Vagina (tissue), 2 donors: ENCODE results near the gene PNMA1.

Source experiments
- POLR2A ChIP-seq, 2 donors: fragments of 450-650 bp; IDR thresholded peaks; one replicate each; pipeline ENCODE4 v1.6.1; 2017; ENCODE audit warnings: antibody characterized with exemption in 2 of 2, mild to moderate bottlenecking in 2 of 2, moderate library complexity in 2 of 2
- TF ChIP-seq, protein P1 (sequence below), 3 experiments: fragments of 450-650 bp in 2 of 3; fragments of 200-600 bp in 1 of 3; sonication (generic) in 1 of 3; IDR thresholded peaks; one replicate each; pipeline ENCODE4 v1.5.1; 2017 to 2019; ENCODE audit warnings: antibody characterized with exemption in 3 of 3, mild to moderate bottlenecking in 2 of 3, moderate library complexity in 2 of 3

- TF ChIP-seq, protein P1, sequence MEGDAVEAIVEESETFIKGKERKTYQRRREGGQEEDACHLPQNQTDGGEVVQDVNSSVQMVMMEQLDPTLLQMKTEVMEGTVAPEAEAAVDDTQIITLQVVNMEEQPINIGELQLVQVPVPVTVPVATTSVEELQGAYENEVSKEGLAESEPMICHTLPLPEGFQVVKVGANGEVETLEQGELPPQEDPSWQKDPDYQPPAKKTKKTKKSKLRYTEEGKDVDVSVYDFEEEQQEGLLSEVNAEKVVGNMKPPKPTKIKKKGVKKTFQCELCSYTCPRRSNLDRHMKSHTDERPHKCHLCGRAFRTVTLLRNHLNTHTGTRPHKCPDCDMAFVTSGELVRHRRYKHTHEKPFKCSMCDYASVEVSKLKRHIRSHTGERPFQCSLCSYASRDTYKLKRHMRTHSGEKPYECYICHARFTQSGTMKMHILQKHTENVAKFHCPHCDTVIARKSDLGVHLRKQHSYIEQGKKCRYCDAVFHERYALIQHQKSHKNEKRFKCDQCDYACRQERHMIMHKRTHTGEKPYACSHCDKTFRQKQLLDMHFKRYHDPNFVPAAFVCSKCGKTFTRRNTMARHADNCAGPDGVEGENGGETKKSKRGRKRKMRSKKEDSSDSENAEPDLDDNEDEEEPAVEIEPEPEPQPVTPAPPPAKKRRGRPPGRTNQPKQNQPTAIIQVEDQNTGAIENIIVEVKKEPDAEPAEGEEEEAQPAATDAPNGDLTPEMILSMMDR (IDR thresholded peaks at IDR 0.05): no peak
- no peak for TF ChIP-seq POLR2A (IDR thresholded peaks at IDR 0.05)
Measured at GRCh38 chr14:73757381-73757780, 43.2 kb upstream of the PNMA1 start.
